ENCODE results near the gene RGS14.
A peak's percentile ranks its signal among the peaks of the same experiment; 100 is the strongest.

RGS14 gene

GRCh38 chr5:177357459-177358351 lies at the start of gene RGS14:
Gene RGS14, plus strand, starts transcription at chr5:177357924. Its CDS starts 101 bp downstream, at chr5:177358025.
- DNase-seq, result peak; percentile 88

- no peak for DNase-seq
These were observed 49.0 kb upstream of the RGS14 start for GRCh38 chr5:177308740-177309139.

- no peak for DNase-seq
These were observed 48.2 kb upstream of the RGS14 start for GRCh38 chr5:177309351-177310191.

GRCh38 chr5:177310332-177310731 lies 47.4 kb upstream of the RGS14 start:
- DNase-seq, result no peak

GRCh38 chr5:177310757-177311391 lies 46.9 kb upstream of the RGS14 start:
- DNase-seq, result no peak

- no peak for DNase-seq
These were observed 46.4 kb upstream of the RGS14 start for GRCh38 chr5:177311392-177311722.

- DNase-seq, result peak; percentile 96
These were observed 45.7 kb upstream of the RGS14 start, which contains the start of gene MXD3 for GRCh38 chr5:177311723-177312648. Gene MXD3, minus strand, starts transcription at chr5:177311898. Its CDS starts 68 bp downstream, at chr5:177311830.

GRCh38 chr5:177312649-177313181 lies 45.0 kb upstream of the RGS14 start:
- DNase-seq, result no peak

GRCh38 chr5:177313561-177314259 lies 44.0 kb upstream of the RGS14 start:
- DNase-seq, result no peak

- DNase-seq, result no peak
These were observed 43.1 kb upstream of the RGS14 start for GRCh38 chr5:177314376-177315342.

GRCh38 chr5:177315411-177315810 lies 42.3 kb upstream of the RGS14 start:
- no peak for DNase-seq

- no peak for DNase-seq
These were observed 41.7 kb upstream of the RGS14 start for GRCh38 chr5:177316005-177316404.

- no peak for DNase-seq
These were observed 39.8 kb upstream of the RGS14 start for GRCh38 chr5:177317959-177318377.

GRCh38 chr5:177319913-177320588 lies 37.7 kb upstream of the RGS14 start:
- no peak for DNase-seq

- no peak for DNase-seq
These were observed 36.8 kb upstream of the RGS14 start for GRCh38 chr5:177320879-177321278.

- DNase-seq, result no peak
These were observed 31.8 kb upstream of the RGS14 start for GRCh38 chr5:177325868-177326381.

GRCh38 chr5:177327539-177328522 lies 29.9 kb upstream of the RGS14 start:
- DNase-seq, result no peak

All from SIG-M5 (cell line).